Loucy (cell line): ENCODE data around the gene ANKRD6.

ENCODE experiments used
- H2AFZ ChIP-seq: fragments of 200-600 bp; sonication (generic); 2 replicates; pipeline ENCODE4 v1.6.0; 2016; ENCODE audit warnings: antibody characterized with exemption, mild to moderate bottlenecking, low read length, moderate library complexity
- H3F3A ChIP-seq: fragments of 200-600 bp; 2 replicates; pipeline ENCODE4 v1.6.0; 2016; ENCODE audit warnings: antibody characterized with exemption, low read depth, mild to moderate bottlenecking
- H3K27me3 ChIP-seq: fragments of 200-600 bp; sonication (generic); 2 replicates; pipeline ENCODE4 v1.6.1; 2014; ENCODE audit warnings: low read length, mild to moderate bottlenecking; ENCODE audit not compliant: insufficient read depth, poor library complexity, severe bottlenecking
- H3K36me3 ChIP-seq: fragments of 200-600 bp; sonication (generic); 2 replicates; pipeline ENCODE4 v1.6.1; 2016; ENCODE audit warnings: low read length; ENCODE audit not compliant: insufficient read depth
- H3K4me1 ChIP-seq: fragments of 200-600 bp; sonication (generic); 2 replicates; pipeline ENCODE4 v1.5.1; 2014; ENCODE audit warnings: low read length, mild to moderate bottlenecking; ENCODE audit not compliant: insufficient read depth, poor library complexity, severe bottlenecking
- H3K4me2 ChIP-seq: fragments of 200-600 bp; sonication (generic); 2 replicates; pipeline ENCODE4 v1.6.0; 2014; ENCODE audit warnings: antibody characterized with exemption, low read length, low read depth, mild to moderate bottlenecking; ENCODE audit not compliant: poor library complexity, severe bottlenecking
- H3K4me3 ChIP-seq: fragments of 200-600 bp; sonication (generic); 2 replicates; pipeline ENCODE4 v1.5.1; 2014; ENCODE audit warnings: low read length, mild to moderate bottlenecking, mixed read lengths; ENCODE audit not compliant: poor library complexity, severe bottlenecking
- H3K79me2 ChIP-seq: fragments of 200-600 bp; sonication (generic); 2 replicates; pipeline ENCODE4 v1.6.1; 2014; ENCODE audit warnings: low read length; ENCODE audit not compliant: insufficient read depth
- H3K9ac ChIP-seq: fragments of 200-600 bp; sonication (generic); 2 replicates; pipeline ENCODE4 v1.6.0; 2014; ENCODE audit warnings: mild to moderate bottlenecking, low read depth, low read length, moderate library complexity; ENCODE audit not compliant: poor library complexity, severe bottlenecking
- H3K9me2 ChIP-seq: fragments of 200-600 bp; sonication (generic); replicated peaks from 2 replicates; pipeline ENCODE4 v1.6.1; 2016; ENCODE audit warnings: low read depth, low read length, mixed read lengths
- H3K9me3 ChIP-seq: fragments of 200-600 bp; sonication (generic); 2 replicates; pipeline ENCODE4 v1.6.1; 2014; ENCODE audit warnings: mild to moderate bottlenecking, antibody characterized with exemption, low read length, low read depth; ENCODE audit not compliant: insufficient read depth
- H4K20me1 ChIP-seq: fragments of 200-600 bp; sonication (generic); 2 replicates; pipeline ENCODE4 v1.6.0; 2014; ENCODE audit warnings: antibody characterized with exemption, low read length, mild to moderate bottlenecking; ENCODE audit not compliant: insufficient read depth, poor library complexity, severe bottlenecking
- CTCF ChIP-seq: fragments of 200-600 bp; sonication (generic); conservative IDR thresholded peaks from 2 replicates; pipeline ENCODE4 v1.5.1; 2014; ENCODE audit warnings: mild to moderate bottlenecking, antibody characterized with exemption, low read length
- EZH2phosphoT487 ChIP-seq: fragments of 200-600 bp; IDR thresholded peaks from 2 replicates; pipeline ENCODE4 v1.6.1; 2018; ENCODE audit warnings: antibody characterized with exemption, mild to moderate bottlenecking, moderate library complexity, borderline replicate concordance

Gene ANKRD6

DNA sequence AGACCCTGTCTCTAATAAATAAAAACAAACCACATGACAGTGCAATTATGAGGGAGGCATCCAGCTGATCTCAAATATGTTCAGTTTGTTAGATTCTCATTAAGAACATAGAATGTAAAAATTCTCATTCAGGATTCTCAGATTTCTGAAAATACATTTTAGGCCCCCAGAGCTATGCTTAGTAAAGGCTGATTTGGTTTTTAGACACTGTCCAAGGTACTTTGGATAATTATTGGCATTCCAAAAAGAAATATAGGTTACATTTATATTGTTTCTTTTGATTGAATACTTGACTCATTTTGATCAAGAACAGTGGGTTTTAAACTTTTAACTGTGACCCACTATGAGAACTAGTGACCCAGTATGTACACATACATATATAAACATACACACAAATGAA is 55.5 kb downstream of the ANKRD6 start:
- Histone ChIP-seq H3K9me2 (no peaks in the 10 kb centered on the region), H3K79me2 (no peaks in the 10 kb centered on the region), H4K20me1 (no peaks in the 10 kb centered on the region), H3F3A (no peaks in the 10 kb centered on the region), H3K9me3 (no peaks in the 10 kb centered on the region), H3K4me2 (no peak overlapping the region), H3K27me3 (no peaks in the 10 kb centered on the region), H2AFZ (no peak overlapping the region), H3K9ac (no peak overlapping the region), H3K36me3 (no peaks in the 10 kb centered on the region), H3K4me3 (no peak overlapping the region), H3K4me1 (no peaks in the 10 kb centered on the region)
- TF ChIP-seq EZH2phosphoT487 (no peak), CTCF (no peak)

DNA sequence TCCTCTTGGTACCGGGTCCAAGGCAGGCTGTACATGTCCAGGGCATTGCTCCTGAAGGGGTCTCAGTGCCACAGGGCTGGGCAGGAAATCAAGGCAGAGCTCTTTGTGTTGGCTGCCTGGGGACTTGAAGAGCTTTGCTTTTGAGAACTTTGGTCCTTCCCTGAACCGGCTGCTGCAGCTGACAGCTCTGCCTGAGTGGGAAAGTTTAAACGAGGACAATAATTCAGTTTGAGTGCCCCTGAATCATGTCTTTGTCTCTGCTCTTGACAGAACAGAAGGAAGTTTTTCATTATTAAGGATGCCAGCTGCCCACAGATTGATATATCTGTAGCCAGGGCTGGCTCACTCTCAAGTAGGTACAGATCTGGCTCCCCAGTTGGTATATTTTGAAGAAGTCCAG is 56.1 kb downstream of the ANKRD6 start:
- Histone ChIP-seq H3K36me3 (no peaks in the 10 kb centered on the region), H3F3A (no peaks in the 10 kb centered on the region), H3K4me1 (no peaks in the 10 kb centered on the region), H3K4me2 (no peak overlapping the region), H4K20me1 (no peaks in the 10 kb centered on the region), H3K9me2 (no peaks in the 10 kb centered on the region), H3K4me3 (no peak overlapping the region), H3K79me2 (no peaks in the 10 kb centered on the region), H3K9me3 (no peaks in the 10 kb centered on the region), H3K27me3 (no peaks in the 10 kb centered on the region), H2AFZ (no peak overlapping the region), H3K9ac (no peak overlapping the region)
- no peak for TF ChIP-seq EZH2phosphoT487
- TF ChIP-seq CTCF: no peak

DNA sequence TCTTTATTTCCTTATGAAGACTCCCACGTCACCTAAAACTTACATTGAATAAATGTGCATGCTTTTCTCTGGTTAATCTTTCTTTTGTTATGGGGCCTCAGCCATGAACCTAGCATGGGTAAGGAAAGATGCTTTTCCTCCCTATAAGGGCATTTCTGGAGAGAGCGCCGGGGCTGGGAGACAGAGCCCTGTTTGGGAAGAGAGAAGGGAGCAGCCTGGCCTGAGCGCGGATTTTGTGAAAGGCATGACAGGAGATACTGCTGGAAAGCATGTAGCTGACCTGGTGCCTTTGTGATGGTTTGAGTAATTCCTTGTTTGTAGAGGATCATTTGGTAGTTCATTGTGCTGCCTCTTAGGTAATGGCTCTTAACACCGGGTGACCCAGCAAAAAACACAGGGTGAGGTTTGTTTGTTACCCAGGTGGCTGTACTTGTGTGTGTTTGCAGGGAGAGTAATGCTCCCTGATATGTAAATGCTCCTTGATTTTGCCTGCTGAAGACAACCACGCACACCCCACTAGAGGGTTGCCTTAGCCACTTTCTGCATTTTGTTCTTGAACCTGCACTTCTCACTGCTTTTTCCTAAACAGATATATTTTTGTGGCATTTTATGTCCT is 59.2 kb downstream of the ANKRD6 start:
- H3K9me3 ChIP-seq: no peaks in the 10 kb centered on the region
- no peak overlapping the region for H2AFZ ChIP-seq
- peaks cover 9% of the 10 kb centered on the region for H3K4me1 ChIP-seq
- no peaks in the 10 kb centered on the region for H3K79me2 ChIP-seq
- H3K9me2 ChIP-seq: no peaks in the 10 kb centered on the region
- H3K27me3 ChIP-seq: no peaks in the 10 kb centered on the region
- TF ChIP-seq EZH2phosphoT487 (no peak), CTCF (no peak)
- no peak overlapping the region for H3K4me2 ChIP-seq
- no peak overlapping the region for H3K9ac ChIP-seq
- no peak overlapping the region for H3K4me3 ChIP-seq
- no peaks in the 10 kb centered on the region for H3F3A ChIP-seq
- H3K36me3 ChIP-seq: no peaks in the 10 kb centered on the region
- H4K20me1 ChIP-seq: no peaks in the 10 kb centered on the region
